Epithelial cell of esophagus (primary cell): ENCODE measurements around the gene PIGU.

Experiments
- DNase-seq: peaks from one replicate; pipeline ENCODE4 v3.0.0; 2010; ENCODE audit warnings: low read depth
- H3K4me3 ChIP-seq: 2 replicates; pipeline ENCODE4 v1.5.1; 2011; ENCODE audit warnings: mild to moderate bottlenecking, low read length, control low read depth
- TF ChIP-seq, protein P1 (sequence below): IDR thresholded peaks from 2 replicates; pipeline ENCODE4 v1.5.1; 2011; ENCODE audit warnings: low read depth, mild to moderate bottlenecking, low read length, control low read depth, inconsistent platforms; ENCODE audit not compliant: insufficient read depth; ENCODE audit errors: missing control alignments

The PIGU gene

DNA sequence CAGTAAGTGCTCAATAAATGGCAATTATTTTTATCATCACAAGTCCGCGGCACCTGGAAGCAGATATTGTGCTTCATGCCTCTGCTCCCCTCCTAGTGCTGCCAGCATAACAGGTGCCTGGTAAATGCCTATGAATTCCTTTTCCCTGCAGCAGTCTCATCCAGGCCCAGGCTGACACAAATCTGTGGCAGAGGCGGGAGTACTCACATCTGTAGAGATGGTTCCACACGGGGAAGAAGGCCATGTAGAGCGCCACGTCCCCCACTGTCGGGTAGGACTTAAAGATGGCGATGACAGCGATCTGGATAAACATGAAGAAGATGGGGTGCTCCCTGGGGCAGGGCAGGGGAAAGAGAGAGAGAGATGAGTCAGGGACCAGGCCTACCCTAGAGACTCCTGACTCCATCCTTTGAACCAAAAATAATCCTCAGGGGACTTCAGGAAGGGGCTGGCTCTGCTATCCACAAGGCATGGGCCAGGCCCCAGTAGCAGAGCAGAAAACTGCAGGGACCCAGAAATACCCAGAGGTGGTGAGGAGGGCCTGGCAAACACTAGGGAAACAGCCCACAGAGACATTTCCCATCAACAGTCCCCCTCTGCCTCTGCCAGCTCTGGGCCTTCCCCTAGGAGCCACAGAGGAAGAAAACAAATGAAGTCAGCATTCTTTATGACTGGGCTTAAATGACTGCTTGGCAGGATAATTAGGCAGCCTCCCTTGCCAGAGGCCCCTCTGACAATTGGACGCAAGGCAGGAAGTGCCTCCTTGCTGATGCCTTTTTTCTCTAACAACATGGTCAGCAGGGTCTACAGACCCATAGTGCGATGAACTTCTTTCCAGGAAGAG, 95.3 kb downstream of the PIGU start:
- TF ChIP-seq, protein P1, sequence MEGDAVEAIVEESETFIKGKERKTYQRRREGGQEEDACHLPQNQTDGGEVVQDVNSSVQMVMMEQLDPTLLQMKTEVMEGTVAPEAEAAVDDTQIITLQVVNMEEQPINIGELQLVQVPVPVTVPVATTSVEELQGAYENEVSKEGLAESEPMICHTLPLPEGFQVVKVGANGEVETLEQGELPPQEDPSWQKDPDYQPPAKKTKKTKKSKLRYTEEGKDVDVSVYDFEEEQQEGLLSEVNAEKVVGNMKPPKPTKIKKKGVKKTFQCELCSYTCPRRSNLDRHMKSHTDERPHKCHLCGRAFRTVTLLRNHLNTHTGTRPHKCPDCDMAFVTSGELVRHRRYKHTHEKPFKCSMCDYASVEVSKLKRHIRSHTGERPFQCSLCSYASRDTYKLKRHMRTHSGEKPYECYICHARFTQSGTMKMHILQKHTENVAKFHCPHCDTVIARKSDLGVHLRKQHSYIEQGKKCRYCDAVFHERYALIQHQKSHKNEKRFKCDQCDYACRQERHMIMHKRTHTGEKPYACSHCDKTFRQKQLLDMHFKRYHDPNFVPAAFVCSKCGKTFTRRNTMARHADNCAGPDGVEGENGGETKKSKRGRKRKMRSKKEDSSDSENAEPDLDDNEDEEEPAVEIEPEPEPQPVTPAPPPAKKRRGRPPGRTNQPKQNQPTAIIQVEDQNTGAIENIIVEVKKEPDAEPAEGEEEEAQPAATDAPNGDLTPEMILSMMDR = no peak
- H3K4me3 ChIP-seq = no peak overlapping the region
- DNase-seq = no peak

DNA sequence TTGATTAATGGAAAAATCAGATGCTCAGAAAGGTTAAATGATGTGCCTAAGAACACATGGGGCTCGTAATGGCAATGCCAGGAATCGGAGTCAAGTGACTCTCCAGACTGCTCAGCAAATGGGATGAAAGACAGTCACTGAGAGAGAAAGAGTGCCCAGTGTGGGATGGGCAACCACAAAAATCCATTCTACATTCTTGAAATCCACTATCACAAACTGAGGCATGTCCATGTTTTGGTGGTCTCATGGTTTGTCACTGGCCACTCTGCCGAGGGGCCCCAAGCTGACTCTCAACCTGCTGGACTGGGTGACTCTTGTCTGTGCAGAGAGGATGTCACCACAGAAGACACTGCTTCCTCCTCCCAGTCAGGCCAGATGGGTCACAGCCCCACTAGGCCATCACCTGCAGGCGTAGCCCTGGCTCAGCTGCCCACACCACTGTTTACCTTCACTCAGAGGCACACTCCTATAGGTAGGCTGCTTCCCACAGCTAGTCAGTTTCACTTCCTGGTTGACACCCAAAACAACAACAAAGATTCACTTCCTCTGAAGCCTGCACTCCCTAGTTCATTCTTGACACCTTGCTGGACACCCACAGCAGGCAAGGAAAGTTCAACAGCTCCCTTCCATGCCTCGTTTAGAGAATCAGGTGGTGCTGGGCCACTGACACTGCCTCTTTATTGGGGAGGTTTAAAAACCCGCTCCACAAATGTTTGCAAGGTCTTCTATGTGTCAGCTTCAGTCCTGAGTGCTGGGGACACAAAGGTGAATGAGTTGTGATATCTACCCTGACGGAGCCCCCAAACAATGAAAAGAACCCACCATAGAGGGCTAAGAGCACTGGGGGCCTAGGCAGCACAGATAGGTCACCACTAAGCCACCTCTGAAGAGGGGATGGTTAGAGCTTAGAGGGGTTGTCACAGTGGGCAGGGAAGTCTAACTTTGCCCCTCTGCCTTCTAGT, 96.6 kb downstream of the PIGU start:
- peak; percentile 73 for DNase-seq
- H3K4me3 ChIP-seq = no peak overlapping the region
- TF ChIP-seq, protein P1 = no peak

DNA sequence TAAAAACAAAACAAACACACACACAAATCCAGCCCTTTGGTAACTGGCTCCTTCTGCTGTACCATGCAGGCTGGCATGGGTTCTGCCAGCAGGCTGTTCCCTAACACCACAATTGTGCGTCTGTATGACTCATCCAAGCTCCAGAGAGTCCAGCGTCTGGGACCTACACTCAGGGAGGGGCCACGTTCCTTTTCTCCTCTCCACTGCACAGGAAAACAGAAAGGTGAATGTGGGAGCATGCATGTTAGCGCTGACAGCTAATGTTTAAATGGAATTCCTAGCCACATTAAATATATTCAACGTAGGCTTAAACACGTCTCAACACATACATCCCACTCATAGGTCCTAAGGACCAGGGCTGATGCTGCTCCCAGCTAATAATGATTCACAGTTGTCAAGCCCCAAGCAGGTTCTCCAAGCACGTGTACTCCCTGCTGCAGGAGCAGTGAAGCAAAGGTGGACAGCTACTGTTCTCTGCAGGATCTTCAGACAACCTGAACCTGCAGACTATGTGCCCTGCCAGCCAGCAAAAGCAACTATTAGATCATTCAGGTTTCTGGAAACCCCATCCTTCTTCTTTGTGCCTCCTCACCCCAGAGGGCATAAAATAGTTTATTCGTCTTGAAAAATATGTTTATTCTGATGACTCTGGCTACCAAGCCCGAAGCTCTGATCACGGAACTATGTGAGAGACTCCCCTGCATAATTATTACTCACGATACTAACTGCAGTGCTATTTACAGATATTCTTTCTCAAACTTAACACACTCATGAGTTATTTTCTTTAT, 97.5 kb downstream of the PIGU start:
- TF ChIP-seq, protein P1 = peak; percentile 91
- DNase-seq = peak; percentile 98
- H3K4me3 ChIP-seq = no peak overlapping the region

DNA sequence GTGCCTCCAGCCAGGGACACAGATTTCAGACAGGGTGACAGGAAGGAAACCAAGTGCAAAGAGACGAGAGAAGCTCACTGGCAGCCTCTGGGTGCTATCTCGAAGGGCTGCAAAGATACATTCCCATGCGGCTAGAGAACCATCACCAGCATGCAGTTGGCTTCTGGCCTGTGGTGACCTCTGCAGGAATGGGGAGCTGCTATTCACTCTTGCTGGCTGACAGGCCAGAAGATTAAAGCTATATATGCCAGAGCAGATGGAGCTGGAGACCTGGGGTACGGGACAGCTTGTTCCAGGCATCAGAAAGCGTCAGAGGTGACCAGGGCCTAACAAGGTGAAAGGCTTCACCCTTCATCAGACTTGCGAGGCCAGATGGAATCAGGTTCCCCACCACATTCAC, 98.4 kb downstream of the PIGU start:
- TF ChIP-seq, protein P1 = no peak
- H3K4me3 ChIP-seq = no peak overlapping the region
- DNase-seq = no peak

DNA sequence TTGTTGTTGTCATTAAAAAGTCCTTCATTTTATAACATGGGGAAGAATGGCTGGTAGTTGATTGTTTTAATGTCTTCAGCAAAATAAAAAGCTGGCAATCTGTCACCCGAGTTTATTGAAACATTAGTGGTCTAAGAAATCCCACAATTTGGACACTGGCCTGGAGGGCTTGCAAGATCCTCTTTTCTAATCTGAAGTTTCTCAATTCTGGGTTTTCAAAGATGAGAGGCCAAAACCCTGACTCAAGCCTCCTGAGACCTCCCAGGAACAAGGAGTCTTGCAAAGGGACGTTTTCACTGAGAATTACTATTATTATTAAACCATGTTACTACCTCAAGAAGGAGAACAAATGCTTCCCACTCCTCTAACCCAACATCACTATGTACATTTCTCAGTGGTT, 98.9 kb downstream of the PIGU start:
- H3K4me3 ChIP-seq = no peak overlapping the region
- TF ChIP-seq, protein P1 = no peak
- DNase-seq = no peak

DNA sequence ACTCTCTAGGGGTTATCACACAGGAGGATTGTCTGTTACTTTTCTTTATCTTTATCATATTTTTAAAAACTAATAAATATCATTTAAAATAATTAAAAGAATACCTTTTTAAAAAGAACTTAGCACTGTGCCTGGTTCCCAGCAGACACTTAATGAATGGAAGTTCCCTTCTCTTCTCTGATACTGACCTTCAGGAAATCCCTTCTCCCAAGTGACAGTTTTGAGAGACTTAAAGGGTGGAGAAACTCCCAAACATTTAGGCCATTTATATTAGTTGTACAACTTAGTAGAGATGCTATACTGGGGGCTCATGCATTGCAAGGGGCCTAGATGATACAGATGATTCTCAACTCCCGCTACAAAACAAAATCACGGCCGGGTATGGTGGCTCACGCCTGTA, 99.8 kb downstream of the PIGU start:
- TF ChIP-seq, protein P1 = no peak
- DNase-seq = no peak
- H3K4me3 ChIP-seq = no peak overlapping the region
